ENCODE results near the gene ADCK1. TPM values are rescaled to one million over a fixed set of nuclear protein-coding genes. Genes with fewer than 3 reads are reported as not detected.

Gene ADCK1
- total RNA-seq, 2 donors from 2014 or later: 3.0 to 4.8 TPM

- DNase-seq (ENCODE audit: low spot score): no peak
- ATAC-seq: peak; percentile 51 to 58
Measured at GRCh38 chr14:77965919-77966435, 166.1 kb downstream of the ADCK1 start.

GRCh38 chr14:77967110-77967509 is 167.2 kb downstream of the ADCK1 start:
- DNase-seq (ENCODE audit: low spot score) (no peak), ATAC-seq (no peak)
- Mint-ChIP-seq H3K4me3 (no peak overlapping the region), H3K36me3 (no peaks in the 10 kb centered on the region), H3K27me3 (peaks cover 15 to 22% of the 10 kb centered on the region in 2 donors), H3K4me1 (ENCODE audit: low read depth in 2 of 2) (peaks cover 0 to 2% of the 10 kb centered on the region in 2 donors), H3K9me3 (no peaks in the 10 kb centered on the region), H3K27ac (no peak overlapping the region)

More at GRCh38 chr14:77965919-77966435, 166.1 kb downstream of the ADCK1 start:
- no peaks in the 10 kb centered on the region for H3K36me3 Mint-ChIP-seq
- peak overlapping the region; percentile 11 for H3K4me3 Mint-ChIP-seq
- H3K4me1 Mint-ChIP-seq (ENCODE audit: low read depth in 2 of 2): peaks cover 0 to 2% of the 10 kb centered on the region in 2 donors
- peaks cover 15 to 22% of the 10 kb centered on the region in 2 donors for H3K27me3 Mint-ChIP-seq
- no peak overlapping the region for H3K27ac Mint-ChIP-seq
- no peaks in the 10 kb centered on the region for H3K9me3 Mint-ChIP-seq

- peaks cover 15 to 18% of the 10 kb centered on the region in 2 donors for H3K27me3 Mint-ChIP-seq
- DNase-seq (ENCODE audit: low spot score): no peak
- no peak for ATAC-seq
- no peak overlapping the region for H3K27ac Mint-ChIP-seq
- no peaks in the 10 kb centered on the region for H3K9me3 Mint-ChIP-seq
- peaks cover 0 to 2% of the 10 kb centered on the region in 2 donors for H3K4me1 Mint-ChIP-seq (ENCODE audit: low read depth in 2 of 2)
- H3K36me3 Mint-ChIP-seq: no peaks in the 10 kb centered on the region
- no peak overlapping the region for H3K4me3 Mint-ChIP-seq
Measured at GRCh38 chr14:77970646-77971045, 170.7 kb downstream of the ADCK1 start.

- Mint-ChIP-seq H3K4me1 (ENCODE audit: low read depth in 2 of 2) (peaks cover 0 to 2% of the 10 kb centered on the region in 2 donors), H3K27me3 (peaks cover 10 to 16% of the 10 kb centered on the region in 2 donors), H3K36me3 (no peaks in the 10 kb centered on the region), H3K27ac (no peak overlapping the region), H3K9me3 (no peaks in the 10 kb centered on the region), H3K4me3 (no peak overlapping the region)
- DNase-seq (ENCODE audit: low spot score) (no peak), ATAC-seq (no peak)
Measured at GRCh38 chr14:77973246-77973645, 173.3 kb downstream of the ADCK1 start.

GRCh38 chr14:77976591-77976990 is 176.7 kb downstream of the ADCK1 start:
- Mint-ChIP-seq H3K9me3 (no peaks in the 10 kb centered on the region), H3K27ac (no peak overlapping the region), H3K36me3 (no peaks in the 10 kb centered on the region), H3K27me3 (peaks cover 19 to 30% of the 10 kb centered on the region in 2 donors), H3K4me1 (ENCODE audit: low read depth in 2 of 2) (peaks cover 8 to 9% of the 10 kb centered on the region in 2 donors), H3K4me3 (no peak overlapping the region)
- DNase-seq (ENCODE audit: low spot score): no peak
- ATAC-seq: no peak

- Mint-ChIP-seq H3K36me3 (no peaks in the 10 kb centered on the region), H3K9me3 (no peaks in the 10 kb centered on the region), H3K4me1 (ENCODE audit: low read depth in 2 of 2) (peaks cover 8 to 9% of the 10 kb centered on the region in 2 donors), H3K4me3 (no peak overlapping the region), H3K27me3 (peaks cover 19 to 30% of the 10 kb centered on the region in 2 donors), H3K27ac (no peak overlapping the region)
- no peak for ATAC-seq
- no peak for DNase-seq (ENCODE audit: low spot score)
Measured at GRCh38 chr14:77979171-77979570, 179.3 kb downstream of the ADCK1 start.

- Mint-ChIP-seq H3K27me3 (peaks cover 19 to 30% of the 10 kb centered on the region in 2 donors), H3K36me3 (no peaks in the 10 kb centered on the region), H3K9me3 (no peaks in the 10 kb centered on the region), H3K4me1 (ENCODE audit: low read depth in 2 of 2) (peaks cover 8 to 10% of the 10 kb centered on the region in 2 donors), H3K4me3 (peak overlapping the region; percentile 10), H3K27ac (no peak overlapping the region)
- DNase-seq (ENCODE audit: low spot score) (no peak), ATAC-seq (no peak)
Measured at GRCh38 chr14:77979666-77980351, 179.9 kb downstream of the ADCK1 start.

GRCh38 chr14:77980475-77981321 is 180.8 kb downstream of the ADCK1 start:
- Mint-ChIP-seq H3K4me3 (peak overlapping the region; percentile 10), H3K27me3 (peaks cover 19 to 36% of the 10 kb centered on the region in 2 donors), H3K36me3 (no peaks in the 10 kb centered on the region), H3K27ac (no peak overlapping the region), H3K4me1 (ENCODE audit: low read depth in 2 of 2) (peaks cover 14% of the 10 kb centered on the region in 2 donors), H3K9me3 (no peaks in the 10 kb centered on the region)
- ATAC-seq: peak in 1 of 2 donors; percentile 53
- no peak for DNase-seq (ENCODE audit: low spot score)

Other genes starting within 250 kb of the ADCK1 start
- 10 to 100 TPM; 44.0 to 65.7 TPM for gene SPTLC2, start 183.5 kb upstream of the ADCK1 start, total RNA-seq
- gene ALKBH1, start 92.1 kb upstream of the ADCK1 start, total RNA-seq: 10 to 100 TPM; 14.4 to 22.0 TPM
- 10 to 100 TPM; 77.6 to 98.3 TPM for gene SLIRP, start 92.0 kb upstream of the ADCK1 start, total RNA-seq
- 100 to 1,000 TPM in 1 of 2 donors, 10 to 100 TPM in 1; 82.4 to 109 TPM for gene SNW1, start 39.0 kb upstream of the ADCK1 start, total RNA-seq